Measurements from ENCODE around the gene MCL1. TPM values are rescaled to one million over a fixed set of nuclear protein-coding genes. Genes with fewer than 3 reads are reported as not detected.

The MCL1 gene
- total and polyA plus RNA-seq, 2 experiments from 2014 or later, result 55.3 to 244 TPM

DNA sequence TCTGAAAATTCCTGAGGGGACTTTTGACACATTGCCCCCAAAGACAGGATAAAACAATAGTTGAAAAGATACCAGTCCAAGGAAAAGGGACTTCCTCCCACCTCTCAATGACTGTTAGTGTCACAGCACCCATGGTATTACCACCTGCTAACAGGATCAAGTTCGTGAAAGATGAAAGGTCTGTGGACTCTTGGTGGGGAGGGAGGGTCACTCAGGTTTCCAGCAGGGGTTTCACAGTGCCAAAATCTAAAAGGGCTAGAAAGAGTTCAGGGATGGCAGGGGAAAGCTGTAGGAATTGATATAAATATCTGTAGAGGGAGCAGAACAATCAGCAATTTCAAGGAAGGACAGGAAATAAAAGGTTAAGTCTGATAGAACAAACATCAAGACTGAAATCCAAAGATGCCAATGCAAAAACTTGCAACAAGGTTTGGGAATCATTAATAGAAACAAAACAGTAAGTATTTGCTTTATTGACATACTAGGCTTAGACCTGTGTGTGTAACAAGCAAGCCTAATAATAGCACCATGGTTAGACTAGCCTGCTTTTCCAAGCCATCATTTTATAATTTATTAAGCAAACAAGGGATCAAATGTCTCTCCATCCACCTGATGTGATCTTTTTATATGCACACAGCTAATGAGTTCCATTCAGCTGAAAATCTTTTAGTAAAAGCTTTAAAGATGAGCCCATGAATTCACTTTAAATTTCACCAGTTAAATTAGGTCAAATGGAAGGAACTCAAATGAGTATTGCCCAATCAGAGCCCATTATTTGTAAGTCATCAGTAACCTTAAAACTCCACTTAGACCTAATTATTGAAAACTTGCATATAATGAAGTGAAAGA is 3.7 kb downstream of the MCL1 start (continued):
- TF ChIP-seq CTCF (conservative IDR thresholded peaks at IDR 0.05; ENCODE audit: low read depth in 2 of 2) (no peak), NANOG (IDR thresholded peaks at IDR 0.05; ENCODE audit: borderline replicate concordance) (no peak), POLR2AphosphoS5 (IDR thresholded peaks at IDR 0.05; ENCODE audit: low read depth) (no peak), CREB1 (CRISPR knock-in tag; IDR thresholded peaks at IDR 0.05; ENCODE audit: low read depth) (no peak)

GRCh38 chr1:150575072-150575489 is 4.3 kb downstream of the MCL1 start:
- peak overlapping the region; percentile 74; the same call in 1 of the 2 replicates for H3K27ac Mint-ChIP-seq
- TF ChIP-seq ZNF114 (CRISPR knock-in tag; IDR thresholded peaks at IDR 0.05) (no peak), JUNB (IDR thresholded peaks at IDR 0.05; ENCODE audit: unreplicated experiment) (no peak), EZH2 (IDR thresholded peaks at IDR 0.05; ENCODE audit: low read depth, unreplicated experiment) (no peak), NANOG (IDR thresholded peaks at IDR 0.05; ENCODE audit: borderline replicate concordance) (no peak)

DNA sequence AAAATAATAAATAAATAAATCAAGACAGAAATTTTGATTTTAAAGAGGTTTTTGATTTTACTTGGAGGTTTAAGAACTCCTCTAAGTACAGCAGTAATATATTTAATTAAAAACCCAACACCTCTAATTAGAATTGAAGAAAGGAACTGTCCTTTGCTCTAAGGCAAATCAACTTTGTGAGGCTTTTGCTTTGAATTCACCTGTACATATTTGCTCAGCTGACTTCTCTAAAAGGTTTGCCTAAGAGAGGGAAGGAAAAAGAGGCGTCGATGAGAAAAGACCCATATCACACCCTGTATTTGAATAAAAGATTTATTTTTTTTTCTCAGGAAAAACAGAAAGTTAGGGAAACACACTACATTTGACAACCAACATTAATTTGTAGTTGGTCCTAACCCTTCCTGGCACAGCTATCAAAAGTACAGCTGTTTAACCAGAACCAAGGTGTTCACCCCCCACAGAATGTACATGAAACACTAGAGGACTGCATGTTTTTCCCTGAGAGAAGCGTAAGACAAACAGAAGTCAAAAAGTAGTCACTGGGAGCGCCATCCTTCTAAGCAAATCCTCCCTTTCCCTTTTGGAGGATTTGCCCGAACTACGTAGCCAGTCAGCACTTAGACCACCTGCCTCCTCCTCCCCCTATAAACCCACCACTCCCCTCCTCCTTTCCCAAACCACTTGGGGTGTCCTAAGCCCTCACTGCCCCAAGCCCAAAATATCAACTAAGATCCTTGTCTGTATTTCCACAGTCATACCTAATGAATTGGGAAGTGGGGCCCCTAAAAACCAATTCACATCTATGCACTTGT is 4.9 kb downstream of the MCL1 start:
- peak overlapping the region; percentile 92 for H3K4me2 ChIP-seq
- Mint-ChIP-seq H3K9me3 (peaks cover 8% of the 10 kb centered on the region; the same call in 1 of the 3 replicates), H3K4me3 (peak overlapping the region; percentile 99), H3K27ac (peak overlapping the region; percentile 74; the same call in 1 of the 2 replicates), H3K27me3 (ENCODE audit: insufficient read depth, low read depth, poor library complexity) (peaks cover 59% of the 10 kb centered on the region), H3K4me1 (peaks cover 53% of the 10 kb centered on the region), H3K36me3 (ENCODE audit: low read depth) (peaks cover 97% of the 10 kb centered on the region)
- H2AFZ ChIP-seq, result no peak overlapping the region
- H3F3A ChIP-seq (replicated peaks; ENCODE audit: low read depth), result peaks cover 63% of the 10 kb centered on the region
- peak overlapping the region; percentile 96 for H3K4me3 ChIP-seq
- peaks cover 54% of the 10 kb centered on the region for H4K20me1 ChIP-seq (replicated peaks; ENCODE audit: insufficient read depth)
- no peaks in the 10 kb centered on the region for H3K9me2 ChIP-seq (ENCODE audit: insufficient read depth)
- ATAC-seq (no peak), DNase-seq (ENCODE audit: low spot score) (peak; percentile 19)
- peaks cover 41% of the 10 kb centered on the region for H3K4me1 ChIP-seq (ENCODE audit: insufficient read depth)
- peaks cover 58% of the 10 kb centered on the region for H3K36me3 ChIP-seq (ENCODE audit: insufficient read depth)
- no peaks in the 10 kb centered on the region for H3K27me3 ChIP-seq (ENCODE audit: insufficient read depth)
- peaks cover 85% of the 10 kb centered on the region for H3K79me2 ChIP-seq (replicated peaks; ENCODE audit: insufficient read depth)
- peak overlapping the region; percentile 100 for H3K27ac ChIP-seq (ENCODE audit: low read depth)
- TF ChIP-seq, protein P1, sequence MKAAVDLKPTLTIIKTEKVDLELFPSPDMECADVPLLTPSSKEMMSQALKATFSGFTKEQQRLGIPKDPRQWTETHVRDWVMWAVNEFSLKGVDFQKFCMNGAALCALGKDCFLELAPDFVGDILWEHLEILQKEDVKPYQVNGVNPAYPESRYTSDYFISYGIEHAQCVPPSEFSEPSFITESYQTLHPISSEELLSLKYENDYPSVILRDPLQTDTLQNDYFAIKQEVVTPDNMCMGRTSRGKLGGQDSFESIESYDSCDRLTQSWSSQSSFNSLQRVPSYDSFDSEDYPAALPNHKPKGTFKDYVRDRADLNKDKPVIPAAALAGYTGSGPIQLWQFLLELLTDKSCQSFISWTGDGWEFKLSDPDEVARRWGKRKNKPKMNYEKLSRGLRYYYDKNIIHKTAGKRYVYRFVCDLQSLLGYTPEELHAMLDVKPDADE (IDR thresholded peaks at IDR 0.05), result no peak
- no peak for TF ChIP-seq CREB1 (CRISPR knock-in tag; IDR thresholded peaks at IDR 0.05; ENCODE audit: low read depth)
- TF ChIP-seq POLR2AphosphoS5 (IDR thresholded peaks at IDR 0.05; ENCODE audit: low read depth), result no peak

More at GRCh38 chr1:150575072-150575489, 4.3 kb downstream of the MCL1 start:
- peaks cover 8% of the 10 kb centered on the region; the same call in 1 of the 3 replicates for H3K9me3 Mint-ChIP-seq
- no peak overlapping the region for H2AFZ ChIP-seq
- H3K4me3 Mint-ChIP-seq, result peak overlapping the region; percentile 99
- peaks cover 39% of the 10 kb centered on the region for H3K4me1 ChIP-seq (ENCODE audit: insufficient read depth)
- H4K20me1 ChIP-seq (replicated peaks; ENCODE audit: insufficient read depth), result peaks cover 54% of the 10 kb centered on the region
- H3K79me2 ChIP-seq (replicated peaks; ENCODE audit: insufficient read depth), result peaks cover 80% of the 10 kb centered on the region
- H3K27me3 ChIP-seq (ENCODE audit: insufficient read depth), result no peaks in the 10 kb centered on the region
- H3K4me1 Mint-ChIP-seq, result peaks cover 47% of the 10 kb centered on the region
- H3K36me3 ChIP-seq (ENCODE audit: insufficient read depth), result peaks cover 58% of the 10 kb centered on the region
- peak overlapping the region; percentile 92 for H3K4me2 ChIP-seq
- peaks cover 54% of the 10 kb centered on the region for H3K27me3 Mint-ChIP-seq (ENCODE audit: insufficient read depth, low read depth, poor library complexity)
- peak overlapping the region; percentile 96 for H3K4me3 ChIP-seq
- peak overlapping the region; percentile 100 for H3K27ac ChIP-seq (ENCODE audit: low read depth)
- DNase-seq (ENCODE audit: low spot score), result no peak
- no peaks in the 10 kb centered on the region for H3K9me2 ChIP-seq (ENCODE audit: insufficient read depth)
- H3F3A ChIP-seq (replicated peaks; ENCODE audit: low read depth), result peaks cover 60% of the 10 kb centered on the region
- peaks cover 91% of the 10 kb centered on the region for H3K36me3 Mint-ChIP-seq (ENCODE audit: low read depth)
- ATAC-seq, result no peak

Data from GM23338 (cell line).